ENCODE results near the gene MEIS2.

- no peak for TF ChIP-seq POLR2AphosphoS5 (IDR thresholded peaks at IDR 0.05; ENCODE audit: low read depth)
- TF ChIP-seq EZH2 (IDR thresholded peaks at IDR 0.05; ENCODE audit: low read depth, unreplicated experiment): no peak
- TF ChIP-seq, protein P1, sequence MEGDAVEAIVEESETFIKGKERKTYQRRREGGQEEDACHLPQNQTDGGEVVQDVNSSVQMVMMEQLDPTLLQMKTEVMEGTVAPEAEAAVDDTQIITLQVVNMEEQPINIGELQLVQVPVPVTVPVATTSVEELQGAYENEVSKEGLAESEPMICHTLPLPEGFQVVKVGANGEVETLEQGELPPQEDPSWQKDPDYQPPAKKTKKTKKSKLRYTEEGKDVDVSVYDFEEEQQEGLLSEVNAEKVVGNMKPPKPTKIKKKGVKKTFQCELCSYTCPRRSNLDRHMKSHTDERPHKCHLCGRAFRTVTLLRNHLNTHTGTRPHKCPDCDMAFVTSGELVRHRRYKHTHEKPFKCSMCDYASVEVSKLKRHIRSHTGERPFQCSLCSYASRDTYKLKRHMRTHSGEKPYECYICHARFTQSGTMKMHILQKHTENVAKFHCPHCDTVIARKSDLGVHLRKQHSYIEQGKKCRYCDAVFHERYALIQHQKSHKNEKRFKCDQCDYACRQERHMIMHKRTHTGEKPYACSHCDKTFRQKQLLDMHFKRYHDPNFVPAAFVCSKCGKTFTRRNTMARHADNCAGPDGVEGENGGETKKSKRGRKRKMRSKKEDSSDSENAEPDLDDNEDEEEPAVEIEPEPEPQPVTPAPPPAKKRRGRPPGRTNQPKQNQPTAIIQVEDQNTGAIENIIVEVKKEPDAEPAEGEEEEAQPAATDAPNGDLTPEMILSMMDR (conservative IDR thresholded peaks at IDR 0.05; ENCODE audit: low read depth in 2 of 2): no peak; a peak in 1 of 4 replicates
- no peak for TF ChIP-seq JUNB (IDR thresholded peaks at IDR 0.05; ENCODE audit: unreplicated experiment)
- no peak for TF ChIP-seq ZNF331 (CRISPR knock-in tag; IDR thresholded peaks at IDR 0.05; ENCODE audit: low read depth)
- no peak for TF ChIP-seq CREB1 (CRISPR knock-in tag; IDR thresholded peaks at IDR 0.05; ENCODE audit: low read depth)
- no peak for TF ChIP-seq REST (IDR thresholded peaks at IDR 0.05; ENCODE audit: unreplicated experiment)
- TF ChIP-seq STAT1 (IDR thresholded peaks at IDR 0.05; ENCODE audit: unreplicated experiment): no peak
These were observed 13.2 kb downstream of the MEIS2 start for GRCh38 chr15:37087131-37087588.
